Stimulated activated CD4-positive, alpha-beta T cell treated with anti-CD3 and anti-CD28 coated beads, Interleukin-4, amount 100 ng/mL, for 24 hours (primary cell): ENCODE data around the gene BCAM.
"Not testable (repeated sequence)": the region's sequence is repeated elsewhere in the genome, so short reads cannot be mapped to it uniquely, and the experiment has no call there.

Experiments used
- DNase-seq: peaks from one replicate; pipeline ENCODE4 v3.0.0-alpha.2; 2020

The BCAM gene

DNA sequence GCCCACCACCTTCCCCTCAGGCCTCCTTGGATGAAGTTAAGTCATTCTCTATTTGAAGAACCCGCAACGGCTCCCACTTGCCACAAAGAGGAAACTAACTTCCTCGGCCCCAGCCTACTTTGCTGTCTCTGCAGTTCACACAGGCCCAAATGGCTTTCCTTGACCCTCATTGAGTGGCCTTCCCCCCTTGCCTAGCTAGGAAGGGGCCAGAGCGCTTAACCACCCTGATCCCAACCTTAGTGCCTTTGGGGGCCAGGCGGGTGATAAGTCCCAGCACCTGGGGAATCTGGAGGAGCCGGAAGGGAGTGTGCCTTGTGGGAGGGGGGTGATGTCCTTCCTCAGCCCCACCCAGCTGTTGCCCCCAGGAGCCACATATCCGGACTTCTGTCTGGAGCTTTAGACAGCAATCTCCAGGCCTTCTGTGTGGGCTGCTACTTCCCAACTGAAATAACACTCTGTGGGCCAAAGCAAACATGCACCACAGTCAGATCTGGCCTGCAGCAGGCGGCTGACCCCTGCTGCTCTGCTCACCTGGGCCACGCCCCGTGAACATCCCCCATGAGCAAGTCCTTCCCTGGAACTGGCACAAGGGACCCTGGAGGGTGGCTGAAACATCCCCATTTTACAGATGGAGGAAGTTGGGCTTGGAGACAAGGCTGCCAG, 47.6 kb downstream of the BCAM start:
- no peak for DNase-seq

DNA sequence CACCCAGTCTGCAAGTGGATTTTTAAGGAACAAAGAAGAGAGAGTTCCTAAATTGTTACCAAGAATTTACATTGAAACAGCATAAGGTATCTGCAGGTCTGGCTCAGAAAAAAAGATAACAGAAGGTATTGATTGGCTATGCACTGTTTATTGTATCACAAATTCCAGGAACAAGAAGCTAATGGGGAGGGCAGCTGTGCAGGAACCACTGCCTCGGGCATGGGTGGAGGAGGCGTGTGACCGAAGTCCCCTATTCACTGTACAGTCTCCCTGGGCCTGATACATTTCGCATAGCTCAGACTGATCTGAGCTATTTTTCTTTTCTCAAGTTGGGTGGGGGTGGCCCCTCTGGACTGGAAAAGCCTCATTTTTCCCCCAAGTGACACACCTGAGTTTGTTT, 48.9 kb downstream of the BCAM start:
- no peak for DNase-seq

- not testable (repeated sequence) for DNase-seq
Observed at GRCh38 chr19:44861576-44861975, 52.7 kb downstream of the BCAM start.

GRCh38 chr19:44863990-44864389, 55.1 kb downstream of the BCAM start:
- DNase-seq: no peak

- no peak for DNase-seq
Observed at GRCh38 chr19:44865196-44865767, 56.4 kb downstream of the BCAM start.

DNA sequence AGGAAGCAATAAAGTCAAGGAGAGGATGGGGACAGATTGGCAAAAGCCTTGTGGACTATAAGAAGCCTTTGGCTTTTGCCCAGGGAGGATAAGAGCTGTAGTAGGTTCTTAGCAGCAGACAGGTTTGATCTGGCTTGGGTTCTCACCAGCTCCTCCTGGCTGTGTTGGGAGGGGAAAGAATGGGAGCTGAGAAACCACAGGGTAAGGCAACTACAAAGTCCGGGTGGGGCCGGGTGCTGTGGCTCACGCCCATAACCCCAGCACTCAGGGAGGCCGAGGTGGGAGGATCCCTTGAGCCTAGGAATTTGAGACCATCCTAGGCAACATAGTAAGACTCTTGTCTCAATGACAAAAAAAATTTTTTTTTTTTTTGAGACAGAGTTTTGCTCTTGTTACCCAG, 57.8 kb downstream of the BCAM start:
- DNase-seq: no peak

- DNase-seq: no peak
Observed at GRCh38 chr19:44867578-44867977, 58.7 kb downstream of the BCAM start.

DNA sequence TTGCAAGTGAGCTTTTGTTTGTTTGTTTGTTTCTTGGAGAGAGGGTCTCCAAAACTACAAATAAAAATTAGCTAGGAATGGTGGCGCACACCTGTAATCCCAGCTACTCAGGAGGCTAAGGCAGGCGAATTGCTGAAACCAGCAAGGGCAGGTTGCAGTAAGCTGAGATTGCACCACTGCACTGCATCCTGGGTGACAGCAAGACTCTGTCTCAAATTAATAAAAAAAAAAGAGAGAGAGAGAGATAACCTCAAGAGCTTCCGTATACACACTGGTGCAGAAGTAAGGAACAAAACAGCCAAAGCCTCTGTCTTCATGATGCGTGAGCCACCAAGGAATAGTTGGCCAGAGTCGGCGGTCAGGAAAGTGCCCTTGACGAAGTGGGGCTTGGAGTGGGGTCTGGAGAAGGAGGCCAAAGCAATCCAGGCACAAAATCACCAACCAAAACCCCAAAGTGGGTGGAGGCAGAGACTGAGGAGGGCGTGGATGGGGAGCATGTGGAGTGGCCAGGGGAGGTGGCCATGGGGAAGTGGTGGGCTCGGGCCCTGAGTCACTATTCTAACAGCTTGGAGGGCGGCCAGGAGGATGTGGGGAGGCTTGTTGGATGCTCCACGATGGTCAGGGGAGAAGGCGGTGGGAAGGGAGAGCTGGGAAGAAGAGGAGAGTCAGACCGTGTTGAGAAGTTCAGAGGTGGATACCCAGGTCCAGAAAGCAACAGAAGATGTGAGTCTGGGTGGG, 61.0 kb downstream of the BCAM start:
- DNase-seq: no peak
